Activated T-helper 17 cell treated with anti-CD3 and anti-CD28 coated beads, Interleukin-2, amount 50 U/mL, for 72 hours (primary cell): Measurements from ENCODE around the gene CNFN. TPM values are rescaled to one million over a fixed set of nuclear protein-coding genes. Genes with fewer than 3 reads are reported as not detected.

Source experiments
- total RNA-seq, 2 donors: library from RNA; stranded (reverse); gene quantifications; one replicate each; pipeline ENCODE4 v1.2.3, GENCODE V29; 2022

The CNFN gene
- total RNA-seq, 2 donors from 2014 or later: 0.54 TPM; not detected in 1

Other genes with a start within 250 kb of the CNFN start
- 10 to 100 TPM; 37.4 to 45.7 TPM for gene DEDD2, start 172.6 kb downstream of the CNFN start, total RNA-seq
- gene ZNF526, start 170.0 kb downstream of the CNFN start, total RNA-seq: 10 to 100 TPM; 17.2 to 18.0 TPM
- 10 to 100 TPM; 30.3 to 47.2 TPM for gene GSK3A, start 147.7 kb downstream of the CNFN start, total RNA-seq
- gene ERF, start 135.2 kb downstream of the CNFN start, total RNA-seq: 10 to 100 TPM; 44.8 to 49.7 TPM
- 100 to 1,000 TPM in 1 of 2 donors, 10 to 100 TPM in 1; 85.4 to 165 TPM for gene CIC, start 121.0 kb downstream of the CNFN start, total RNA-seq
- gene PRR19, start 88.2 kb downstream of the CNFN start, total RNA-seq: 1 to 10 TPM; 1.3 to 1.4 TPM
- gene PAFAH1B3, start 87.7 kb downstream of the CNFN start, total RNA-seq: 10 to 100 TPM; 42.0 to 60.2 TPM
- 1 to 10 TPM in 1 of 2 donors, under 1 TPM in 1; 0.50 to 1.6 TPM for gene TMEM145, start 77.0 kb downstream of the CNFN start, total RNA-seq
- 1 to 10 TPM; 3.0 to 3.1 TPM for gene MEGF8, start 64.7 kb downstream of the CNFN start, total RNA-seq
- gene LIPE, start 37.1 kb upstream of the CNFN start, total RNA-seq: 10 to 100 TPM; 12.5 to 25.5 TPM
- not detected for gene CXCL17, start 52.6 kb upstream of the CNFN start, total RNA-seq
- gene CEACAM1, start 138.2 kb upstream of the CNFN start, total RNA-seq: 10 to 100 TPM; 20.5 to 24.2 TPM
- not detected for gene CEACAM8, start 204.6 kb upstream of the CNFN start, total RNA-seq